Bronchial epithelial cell (primary cell): ENCODE measurements around the gene OR2AT4. TPM values are rescaled to one million over a fixed set of nuclear protein-coding genes. Genes with fewer than 3 reads are reported as not detected.

Experiments
- DNase-seq: peaks from one replicate; pipeline ENCODE4 v3.0.0-alpha.2; 2010; ENCODE audit warnings: low read depth
- FAIRE-seq: peaks from 2 replicates; lab custom pipeline; 2011; peaks lifted over from hg19 to GRCh38; lab: Jason Lieb, UNC
- H3K27me3 ChIP-seq: 2 replicates; pipeline ENCODE4 v1.5.1; 2011; ENCODE audit warnings: low read length; ENCODE audit not compliant: control insufficient read depth, insufficient read depth
- H3K36me3 ChIP-seq: 2 replicates; pipeline ENCODE4 v1.5.1; 2011; ENCODE audit warnings: low read length; ENCODE audit not compliant: control insufficient read depth, insufficient read depth
- H3K4me3 ChIP-seq: 2 replicates; pipeline ENCODE4 v1.5.1; 2011; ENCODE audit warnings: mild to moderate bottlenecking, low read depth, low read length, control low read depth
- CTCF ChIP-seq: IDR thresholded peaks from 2 replicates; pipeline ENCODE4 v1.5.1; 2011; ENCODE audit warnings: mild to moderate bottlenecking, moderate library complexity, low read length, control low read depth, inconsistent platforms; ENCODE audit not compliant: insufficient read depth, severe bottlenecking
- total RNA-seq: library from RNA; depleted of rRNA; stranded (reverse); fragments of >200 nt; gene quantifications from 2 replicates; pipeline ENCODE4 v1.2.1, GENCODE V29; 2014

The OR2AT4 gene
- under 0.01 TPM in 1 of 2 replicates, not detected in the other for total RNA-seq

- Histone ChIP-seq H3K36me3 (no peaks in the 10 kb centered on the region), H3K27me3 (peaks cover 1% of the 10 kb centered on the region), H3K4me3 (no peak within 1 kb of the TSS)
- TF ChIP-seq CTCF = no peak
- no peak for DNase-seq
- FAIRE-seq = no peak
Observed at GRCh38 chr11:75096456-75097172, at the start of gene OR2AT4. TSS of gene OR2AT4 (minus strand) at chr11:75096876.

- Histone ChIP-seq H3K4me3 (no peak overlapping the region), H3K27me3 (peaks cover 2% of the 10 kb centered on the region), H3K36me3 (no peaks in the 10 kb centered on the region)
- TF ChIP-seq CTCF = no peak
- DNase-seq (no peak), FAIRE-seq (no peak)
Observed at GRCh38 chr11:75145972-75146519, 49.4 kb upstream of the OR2AT4 start.

GRCh38 chr11:75145196-75145971 is 48.7 kb upstream of the OR2AT4 start:
- no peak overlapping the region for H3K4me3 ChIP-seq
- no peak for FAIRE-seq
- H3K36me3 ChIP-seq = no peaks in the 10 kb centered on the region
- H3K27me3 ChIP-seq = no peaks in the 10 kb centered on the region
- no peak for TF ChIP-seq CTCF
- no peak for DNase-seq

GRCh38 chr11:75144716-75145014 is 48.0 kb upstream of the OR2AT4 start:
- Histone ChIP-seq H3K27me3 (no peaks in the 10 kb centered on the region), H3K4me3 (no peak overlapping the region), H3K36me3 (no peaks in the 10 kb centered on the region)
- no peak for TF ChIP-seq CTCF
- DNase-seq = no peak
- no peak for FAIRE-seq

- Histone ChIP-seq H3K27me3 (no peaks in the 10 kb centered on the region), H3K36me3 (no peaks in the 10 kb centered on the region), H3K4me3 (no peak overlapping the region)
- no peak for TF ChIP-seq CTCF
- DNase-seq (no peak), FAIRE-seq (no peak)
Observed at GRCh38 chr11:75143420-75143731, 46.7 kb upstream of the OR2AT4 start.
